GM21390 (cell line): ENCODE data around the gene CARM1.

Experiments used
- ATAC-seq: cut with Tn5 transposase; IDR thresholded peaks from one replicate; pipeline ENCODE4 v1.9.1; 2021; ENCODE audit not compliant: unreplicated experiment

The CARM1 gene

GRCh38 chr19:10968527-10969135 lies 97.3 kb downstream of the CARM1 start:
- no peak for ATAC-seq

- ATAC-seq, result no peak
These were observed 99.9 kb downstream of the CARM1 start for GRCh38 chr19:10971107-10971726.
